Measurements from ENCODE around the gene ALDH1B1. TPM values are rescaled to one million over a fixed set of nuclear protein-coding genes. Genes with fewer than 3 reads are reported as not detected.

Gene ALDH1B1
- total and polyA plus RNA-seq, 9 of the 15 experiments (the other 6 are each of a cell fraction or from before 2014, with no cell fraction given), result 8.6 to 46.5 (median 30.8) TPM

DNA sequence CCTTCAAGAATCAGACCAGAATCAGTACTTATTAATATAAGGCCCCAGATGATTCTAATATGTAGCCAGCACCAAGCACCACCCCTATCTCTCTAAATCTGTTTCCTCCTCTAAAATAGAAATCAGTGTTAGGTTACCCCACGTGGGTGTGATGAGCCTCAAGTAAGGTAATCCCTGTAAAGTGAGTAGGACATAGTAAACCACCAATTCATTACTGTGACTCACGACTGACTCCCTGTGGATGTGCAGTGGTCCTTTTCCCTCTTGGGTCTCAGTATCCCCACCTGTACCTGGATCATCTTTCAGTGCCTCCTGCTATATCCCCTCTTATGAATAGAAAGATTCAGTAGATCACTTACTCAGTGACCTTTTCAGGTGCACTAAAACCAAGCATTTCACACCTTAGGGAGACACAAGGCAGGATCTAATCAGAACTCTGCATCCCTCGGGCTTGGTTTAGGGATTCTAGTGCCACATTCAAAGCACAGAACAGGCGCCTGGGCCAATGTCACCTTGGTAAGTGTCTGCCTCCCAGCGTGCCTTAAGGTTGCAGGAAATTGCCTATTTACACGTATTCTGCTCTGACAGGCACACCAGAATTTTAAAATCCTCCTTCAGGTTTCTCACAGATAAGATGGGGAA lies 12.2 kb upstream of the ALDH1B1 start (continued):
- TF ChIP-seq, protein P1, sequence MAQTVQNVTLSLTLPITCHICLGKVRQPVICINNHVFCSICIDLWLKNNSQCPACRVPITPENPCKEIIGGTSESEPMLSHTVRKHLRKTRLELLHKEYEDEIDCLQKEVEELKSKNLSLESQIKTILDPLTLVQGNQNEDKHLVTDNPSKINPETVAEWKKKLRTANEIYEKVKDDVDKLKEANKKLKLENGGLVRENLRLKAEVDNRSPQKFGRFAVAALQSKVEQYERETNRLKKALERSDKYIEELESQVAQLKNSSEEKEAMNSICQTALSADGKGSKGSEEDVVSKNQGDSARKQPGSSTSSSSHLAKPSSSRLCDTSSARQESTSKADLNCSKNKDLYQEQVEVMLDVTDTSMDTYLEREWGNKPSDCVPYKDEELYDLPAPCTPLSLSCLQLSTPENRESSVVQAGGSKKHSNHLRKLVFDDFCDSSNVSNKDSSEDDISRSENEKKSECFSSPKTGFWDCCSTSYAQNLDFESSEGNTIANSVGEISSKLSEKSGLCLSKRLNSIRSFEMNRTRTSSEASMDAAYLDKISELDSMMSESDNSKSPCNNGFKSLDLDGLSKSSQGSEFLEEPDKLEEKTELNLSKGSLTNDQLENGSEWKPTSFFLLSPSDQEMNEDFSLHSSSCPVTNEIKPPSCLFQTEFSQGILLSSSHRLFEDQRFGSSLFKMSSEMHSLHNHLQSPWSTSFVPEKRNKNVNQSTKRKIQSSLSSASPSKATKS (CRISPR knock-in tag; IDR thresholded peaks at IDR 0.05), result no peak
- no peak for TF ChIP-seq COPS2 (conservative IDR thresholded peaks at IDR 0.05)
- TF ChIP-seq, protein P2, sequence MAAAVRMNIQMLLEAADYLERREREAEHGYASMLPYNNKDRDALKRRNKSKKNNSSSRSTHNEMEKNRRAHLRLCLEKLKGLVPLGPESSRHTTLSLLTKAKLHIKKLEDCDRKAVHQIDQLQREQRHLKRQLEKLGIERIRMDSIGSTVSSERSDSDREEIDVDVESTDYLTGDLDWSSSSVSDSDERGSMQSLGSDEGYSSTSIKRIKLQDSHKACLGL (CRISPR knock-in tag; IDR thresholded peaks at IDR 0.05; ENCODE audit: borderline replicate concordance, poor library complexity, severe bottlenecking), result no peak
- TF ChIP-seq ELF1 (tag; IDR thresholded peaks at IDR 0.05), result no peak
- TF ChIP-seq SNRNP70 (optimal IDR thresholded peaks at IDR 0.05; ENCODE audit: low read depth, low read length), result no peak
- TF ChIP-seq, protein P3, sequence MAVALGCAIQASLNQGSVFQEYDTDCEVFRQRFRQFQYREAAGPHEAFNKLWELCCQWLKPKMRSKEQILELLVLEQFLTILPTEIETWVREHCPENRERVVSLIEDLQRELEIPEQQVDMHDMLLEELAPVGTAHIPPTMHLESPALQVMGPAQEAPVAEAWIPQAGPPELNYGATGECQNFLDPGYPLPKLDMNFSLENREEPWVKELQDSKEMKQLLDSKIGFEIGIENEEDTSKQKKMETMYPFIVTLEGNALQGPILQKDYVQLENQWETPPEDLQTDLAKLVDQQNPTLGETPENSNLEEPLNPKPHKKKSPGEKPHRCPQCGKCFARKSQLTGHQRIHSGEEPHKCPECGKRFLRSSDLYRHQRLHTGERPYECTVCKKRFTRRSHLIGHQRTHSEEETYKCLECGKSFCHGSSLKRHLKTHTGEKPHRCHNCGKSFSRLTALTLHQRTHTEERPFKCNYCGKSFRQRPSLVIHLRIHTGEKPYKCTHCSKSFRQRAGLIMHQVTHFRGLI (CRISPR knock-in tag; IDR thresholded peaks at IDR 0.05), result no peak
- TF ChIP-seq, protein P4, sequence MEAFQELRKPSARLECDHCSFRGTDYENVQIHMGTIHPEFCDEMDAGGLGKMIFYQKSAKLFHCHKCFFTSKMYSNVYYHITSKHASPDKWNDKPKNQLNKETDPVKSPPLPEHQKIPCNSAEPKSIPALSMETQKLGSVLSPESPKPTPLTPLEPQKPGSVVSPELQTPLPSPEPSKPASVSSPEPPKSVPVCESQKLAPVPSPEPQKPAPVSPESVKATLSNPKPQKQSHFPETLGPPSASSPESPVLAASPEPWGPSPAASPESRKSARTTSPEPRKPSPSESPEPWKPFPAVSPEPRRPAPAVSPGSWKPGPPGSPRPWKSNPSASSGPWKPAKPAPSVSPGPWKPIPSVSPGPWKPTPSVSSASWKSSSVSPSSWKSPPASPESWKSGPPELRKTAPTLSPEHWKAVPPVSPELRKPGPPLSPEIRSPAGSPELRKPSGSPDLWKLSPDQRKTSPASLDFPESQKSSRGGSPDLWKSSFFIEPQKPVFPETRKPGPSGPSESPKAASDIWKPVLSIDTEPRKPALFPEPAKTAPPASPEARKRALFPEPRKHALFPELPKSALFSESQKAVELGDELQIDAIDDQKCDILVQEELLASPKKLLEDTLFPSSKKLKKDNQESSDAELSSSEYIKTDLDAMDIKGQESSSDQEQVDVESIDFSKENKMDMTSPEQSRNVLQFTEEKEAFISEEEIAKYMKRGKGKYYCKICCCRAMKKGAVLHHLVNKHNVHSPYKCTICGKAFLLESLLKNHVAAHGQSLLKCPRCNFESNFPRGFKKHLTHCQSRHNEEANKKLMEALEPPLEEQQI (IDR thresholded peaks at IDR 0.05), result no peak
- TF ChIP-seq, protein P5, sequence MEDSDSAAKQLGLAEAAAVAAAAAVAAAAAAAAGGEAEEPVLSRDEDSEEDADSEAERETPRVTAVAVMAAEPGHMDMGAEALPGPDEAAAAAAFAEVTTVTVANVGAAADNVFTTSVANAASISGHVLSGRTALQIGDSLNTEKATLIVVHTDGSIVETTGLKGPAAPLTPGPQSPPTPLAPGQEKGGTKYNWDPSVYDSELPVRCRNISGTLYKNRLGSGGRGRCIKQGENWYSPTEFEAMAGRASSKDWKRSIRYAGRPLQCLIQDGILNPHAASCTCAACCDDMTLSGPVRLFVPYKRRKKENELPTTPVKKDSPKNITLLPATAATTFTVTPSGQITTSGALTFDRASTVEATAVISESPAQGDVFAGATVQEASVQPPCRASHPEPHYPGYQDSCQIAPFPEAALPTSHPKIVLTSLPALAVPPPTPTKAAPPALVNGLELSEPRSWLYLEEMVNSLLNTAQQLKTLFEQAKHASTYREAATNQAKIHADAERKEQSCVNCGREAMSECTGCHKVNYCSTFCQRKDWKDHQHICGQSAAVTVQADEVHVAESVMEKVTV (CRISPR knock-in tag; IDR thresholded peaks at IDR 0.05), result no peak
- TF ChIP-seq, protein P6, sequence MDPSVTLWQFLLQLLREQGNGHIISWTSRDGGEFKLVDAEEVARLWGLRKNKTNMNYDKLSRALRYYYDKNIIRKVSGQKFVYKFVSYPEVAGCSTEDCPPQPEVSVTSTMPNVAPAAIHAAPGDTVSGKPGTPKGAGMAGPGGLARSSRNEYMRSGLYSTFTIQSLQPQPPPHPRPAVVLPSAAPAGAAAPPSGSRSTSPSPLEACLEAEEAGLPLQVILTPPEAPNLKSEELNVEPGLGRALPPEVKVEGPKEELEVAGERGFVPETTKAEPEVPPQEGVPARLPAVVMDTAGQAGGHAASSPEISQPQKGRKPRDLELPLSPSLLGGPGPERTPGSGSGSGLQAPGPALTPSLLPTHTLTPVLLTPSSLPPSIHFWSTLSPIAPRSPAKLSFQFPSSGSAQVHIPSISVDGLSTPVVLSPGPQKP (CRISPR knock-in tag; IDR thresholded peaks at IDR 0.05), result no peak
